Pancreas (tissue), 10 donors: ENCODE results near the gene SMC5. TPM values are rescaled to one million over a fixed set of nuclear protein-coding genes. Genes with fewer than 3 reads are reported as not detected.
"Not testable (repeated sequence)": the region's sequence is repeated elsewhere in the genome, so short reads cannot be mapped to it uniquely, and the experiment has no call there.

Source experiments
- ATAC-seq, 4 donors: fragments of 200-7000 bp; cut with Tn5 transposase; one replicate each; pipeline versions ENCODE4 v1.8.0 to v1.9.1; 2020; ENCODE audit warnings: mild to moderate bottlenecking in 4 of 4, moderate library complexity in 4 of 4
- DNase-seq, 6 donors: peaks; one replicate each; pipeline ENCODE4 v3.0.0-alpha.2; 2020
- FAIRE-seq: peaks from 2 replicates; lab custom pipeline; 2012; peaks lifted over from hg19 to GRCh38; lab: Jason Lieb, UNC
- H3K27ac ChIP-seq, 4 donors: fragments of 200-600 bp; sonication (generic); 1 replicate in 3 of 4; 2 replicates in 1 of 4; pipeline versions ENCODE4 v1.5.0 to v1.8.0; 2020
- H3K27me3 ChIP-seq, 4 donors: fragments of 200-600 bp; one replicate each; pipeline ENCODE4 v1.8.0; 2021
- H3K36me3 ChIP-seq, 3 donors: fragments of 200-600 bp; sonication (generic) in 1 of 3; one replicate each; pipeline versions ENCODE4 v1.5.0 to v1.8.0; 2020 to 2021
- H3K4me1 ChIP-seq, 3 donors: fragments of 200-600 bp; one replicate each; pipeline ENCODE4 v1.8.0; 2021
- H3K4me3 ChIP-seq, 4 donors: fragments of 200-600 bp; sonication (generic) in 2 of 4; one replicate each; pipeline versions ENCODE4 v1.5.0 to v1.8.0; 2020 to 2021
- H3K9me3 ChIP-seq, 4 donors: fragments of 200-600 bp; one replicate each; pipeline ENCODE4 v1.8.0; 2021
- WGBS, 2 donors: extraction: QIAGEN DNeasy Blood & Tissue Kit; methylation state at CpG; one replicate each; pipeline ENCODE4 v1.1.7; 2013; 5-methylcytosine and 5-hydroxymethylcytosine counted together
- intact Hi-C, 3 donors: fragments of 100-400 bp; cut with DNase I; formaldehyde crosslinking; loops; one replicate each; pipeline versions ENCODE4 v1.11.1 to v1.14.2; 2022
- polyA plus RNA-seq, 2 donors: library from polyadenylated mRNA; stranded (reverse); fragments of 200-250 nt; gene quantifications; one replicate each; pipeline ENCODE4 v1.2.3, GENCODE V29; 2013
- total RNA-seq, 6 donors: library from RNA; stranded (reverse); fragmentation: NEBNext Ultra II Directional in 4 of 6; extraction: Animal tissue kit (Norgen Biotek cat#: 25700) in 4 of 6; gene quantifications; one replicate each; pipeline versions ENCODE4 v1.2.1 to v1.2.4, GENCODE V29; 2021 to 2023
- TF ChIP-seq, protein P1 (sequence below), 4 donors: fragments of 200-600 bp; sonication (generic) in 3 of 4; IDR thresholded peaks; one replicate each; pipeline versions ENCODE4 v1.5.0 to v1.8.0; 2021; ENCODE audit warnings: antibody characterized with exemption in 4 of 4
- donor health status: healthy with polysubstance abuse.
- donor health status: DM: no; HTN: no; CAD: no; lungs with moderate emphysema.
- donor health status: DM: no; HTN: no; CAD: no.
- donor health status: control.
- donor health status: control.
- donor health status: Bipolar disorder and iron deficiency.
- donor health status: DM: yes; HTN: yes; CAD: no.
- donor health status: DM: no; HTN: no; CAD: no.
- donor health status: DM: no; HTN: no; CAD: no.
- donor health status: DM: yes; HTN: yes; CAD: no.

Gene SMC5
- total and polyA plus RNA-seq, 8 donors = 6.1 to 23.2 (median 14.5) TPM

DNA sequence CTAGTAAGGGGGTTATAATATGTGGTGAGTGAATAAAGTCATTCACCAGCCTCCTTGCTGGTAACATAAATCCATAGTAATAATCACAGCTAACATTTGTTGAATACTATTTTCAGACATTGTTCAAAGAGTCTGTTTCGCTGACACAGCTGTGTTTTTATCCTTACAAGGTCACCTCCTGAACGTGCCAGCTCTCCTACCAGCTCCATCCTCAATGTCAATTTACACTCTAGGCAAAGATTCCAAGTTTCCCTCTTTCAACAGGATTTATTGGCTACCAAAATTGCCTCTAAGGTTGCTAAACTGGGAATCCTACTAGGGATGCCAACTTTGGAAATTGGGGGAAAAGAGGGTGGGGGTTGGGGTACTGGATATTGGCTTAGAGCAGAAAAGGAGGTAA is 30.7 kb upstream of the SMC5 start:
- intact Hi-C loops = no loop called here
- no peak for FAIRE-seq
- TF ChIP-seq, protein P1, sequence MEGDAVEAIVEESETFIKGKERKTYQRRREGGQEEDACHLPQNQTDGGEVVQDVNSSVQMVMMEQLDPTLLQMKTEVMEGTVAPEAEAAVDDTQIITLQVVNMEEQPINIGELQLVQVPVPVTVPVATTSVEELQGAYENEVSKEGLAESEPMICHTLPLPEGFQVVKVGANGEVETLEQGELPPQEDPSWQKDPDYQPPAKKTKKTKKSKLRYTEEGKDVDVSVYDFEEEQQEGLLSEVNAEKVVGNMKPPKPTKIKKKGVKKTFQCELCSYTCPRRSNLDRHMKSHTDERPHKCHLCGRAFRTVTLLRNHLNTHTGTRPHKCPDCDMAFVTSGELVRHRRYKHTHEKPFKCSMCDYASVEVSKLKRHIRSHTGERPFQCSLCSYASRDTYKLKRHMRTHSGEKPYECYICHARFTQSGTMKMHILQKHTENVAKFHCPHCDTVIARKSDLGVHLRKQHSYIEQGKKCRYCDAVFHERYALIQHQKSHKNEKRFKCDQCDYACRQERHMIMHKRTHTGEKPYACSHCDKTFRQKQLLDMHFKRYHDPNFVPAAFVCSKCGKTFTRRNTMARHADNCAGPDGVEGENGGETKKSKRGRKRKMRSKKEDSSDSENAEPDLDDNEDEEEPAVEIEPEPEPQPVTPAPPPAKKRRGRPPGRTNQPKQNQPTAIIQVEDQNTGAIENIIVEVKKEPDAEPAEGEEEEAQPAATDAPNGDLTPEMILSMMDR (IDR thresholded peaks at IDR 0.05) = no peak
- Histone ChIP-seq H3K27me3 (no peaks in the 10 kb centered on the region), H3K4me1 (peaks cover 0 to 8% (median 0%) of the 10 kb centered on the region in 3 donors), H3K9me3 (no peaks in the 10 kb centered on the region), H3K4me3 (no peak overlapping the region), H3K36me3 (no peaks in the 10 kb centered on the region), H3K27ac (no peak overlapping the region)
- no peak for DNase-seq
- peak in 2 of 4 donors; percentile 44 to 76 for ATAC-seq
- 18 to 32% methylated on average over 2 of the region's 2 CpGs for WGBS, 2 donors

DNA sequence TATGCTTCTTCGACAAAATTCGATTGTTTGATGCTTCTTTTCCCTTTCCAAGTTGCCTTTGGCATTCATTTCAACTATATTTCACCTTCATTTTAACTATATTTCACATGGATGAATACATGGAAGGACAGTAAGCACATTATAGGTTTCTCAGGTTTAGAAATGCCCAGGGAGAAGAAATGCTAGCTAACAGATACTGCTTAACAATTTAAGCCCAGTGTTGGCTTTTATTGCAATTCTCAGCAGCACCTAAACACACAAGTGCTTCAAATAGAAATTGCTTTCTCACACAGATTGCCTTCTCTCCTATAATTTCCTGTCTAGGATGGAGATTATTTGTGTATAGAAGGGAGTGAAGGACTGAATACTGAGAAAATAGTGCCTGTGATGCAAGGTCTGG is 30.2 kb upstream of the SMC5 start:
- Histone ChIP-seq H3K9me3 (no peaks in the 10 kb centered on the region), H3K27me3 (no peaks in the 10 kb centered on the region), H3K4me1 (peaks cover 0 to 8% (median 0%) of the 10 kb centered on the region in 3 donors), H3K4me3 (no peak overlapping the region), H3K27ac (no peak overlapping the region), H3K36me3 (no peaks in the 10 kb centered on the region)
- intact Hi-C loops = no loop called here
- TF ChIP-seq, protein P1 (IDR thresholded peaks at IDR 0.05) = no peak
- FAIRE-seq = no peak
- ATAC-seq = no peak
- WGBS, 2 donors = 54 to 61% methylated on average over 2 of the region's 2 CpGs
- no peak for DNase-seq

DNA sequence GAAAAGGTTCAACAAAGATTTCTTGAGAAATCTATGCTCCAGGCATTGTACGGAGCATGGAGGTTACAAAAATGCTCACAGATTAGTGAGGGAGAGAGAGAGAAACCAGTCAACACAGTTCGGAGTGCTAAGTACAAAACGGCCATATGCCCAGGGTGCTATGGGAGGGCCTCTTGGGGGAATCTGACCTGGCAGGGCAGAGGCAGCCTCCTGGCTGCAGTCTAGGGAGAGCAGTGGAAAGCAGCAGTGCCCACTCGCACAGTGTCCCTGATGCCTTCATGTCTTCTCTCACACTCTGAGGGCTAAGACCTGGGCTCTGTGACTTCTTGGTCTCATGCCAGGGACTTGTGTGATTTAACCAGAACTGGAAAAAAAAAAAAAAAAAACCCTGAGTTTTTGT is 29.8 kb upstream of the SMC5 start:
- 86 to 88% methylated on average over 4 of the region's 4 CpGs for WGBS, 2 donors
- FAIRE-seq (no peak), ATAC-seq (peak in 2 of 4 donors; percentile 26 to 40), DNase-seq (no peak)
- Histone ChIP-seq H3K27ac (no peak overlapping the region), H3K9me3 (no peaks in the 10 kb centered on the region), H3K4me1 (peaks cover 0 to 8% (median 0%) of the 10 kb centered on the region in 3 donors), H3K4me3 (no peak overlapping the region), H3K27me3 (no peaks in the 10 kb centered on the region), H3K36me3 (no peaks in the 10 kb centered on the region)
- intact Hi-C loops = no loop called here
- TF ChIP-seq, protein P1 (IDR thresholded peaks at IDR 0.05) = no peak

DNA sequence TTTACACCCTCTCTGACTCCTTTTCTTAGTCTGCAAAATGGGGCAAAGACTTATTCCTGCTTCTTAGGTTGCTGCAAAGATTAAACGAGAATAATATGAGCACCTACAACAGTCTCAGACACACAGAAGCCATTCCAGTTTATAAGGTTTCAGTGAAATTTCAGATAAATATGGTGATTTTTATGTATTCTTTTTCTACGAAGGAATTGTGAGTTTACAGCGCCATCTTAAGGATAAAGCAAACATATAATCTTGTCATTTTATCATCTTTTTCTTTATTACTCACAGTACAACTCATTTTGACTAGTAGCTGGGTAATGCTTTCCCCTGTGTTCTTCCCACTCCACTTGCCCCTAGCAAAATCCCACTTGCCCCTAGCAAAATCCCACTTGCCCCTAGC is 29.2 kb upstream of the SMC5 start:
- no peak overlapping the region for H3K4me3 ChIP-seq
- intact Hi-C loops = no loop called here
- no peak for DNase-seq
- peaks cover 0 to 8% (median 0%) of the 10 kb centered on the region in 3 donors for H3K4me1 ChIP-seq
- no peaks in the 10 kb centered on the region for H3K27me3 ChIP-seq
- TF ChIP-seq, protein P1 (IDR thresholded peaks at IDR 0.05) = no peak
- H3K9me3 ChIP-seq = no peaks in the 10 kb centered on the region
- no peak for ATAC-seq
- no peaks in the 10 kb centered on the region for H3K36me3 ChIP-seq
- no peak overlapping the region for H3K27ac ChIP-seq
- no peak for FAIRE-seq
- 70 to 82% methylated on average over 3 of the region's 3 CpGs for WGBS, 2 donors

DNA sequence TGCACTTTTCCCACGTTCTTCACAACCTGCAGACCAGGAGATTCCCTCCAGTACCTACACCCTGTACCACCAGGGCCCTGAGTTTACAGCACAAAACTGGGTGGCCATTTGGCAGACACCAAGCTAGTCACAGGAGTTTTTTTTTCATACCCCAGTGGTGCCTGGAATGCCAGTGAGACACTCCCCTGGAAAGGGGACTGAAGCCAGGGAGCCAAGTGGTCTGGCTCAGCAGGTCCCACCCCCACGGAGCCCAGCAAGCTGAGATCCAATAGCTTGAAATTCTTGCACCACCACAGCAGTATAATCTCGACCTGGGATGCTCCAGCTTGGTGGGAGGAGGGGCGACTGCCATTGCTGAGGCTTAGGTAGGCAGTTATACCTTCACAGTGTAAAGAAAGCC is 26.3 kb upstream of the SMC5 start:
- intact Hi-C loops = no loop called here
- TF ChIP-seq, protein P1 (IDR thresholded peaks at IDR 0.05) = no peak
- DNase-seq = no peak
- peaks cover 0 to 7% (median 0%) of the 10 kb centered on the region in 3 donors for H3K4me1 ChIP-seq
- H3K4me3 ChIP-seq = no peak overlapping the region
- ATAC-seq = no peak
- no peak overlapping the region for H3K27ac ChIP-seq
- no peaks in the 10 kb centered on the region for H3K36me3 ChIP-seq
- FAIRE-seq = no peak
- H3K9me3 ChIP-seq = no peaks in the 10 kb centered on the region
- 46 to 49% methylated on average over 4 of the region's 4 CpGs for WGBS, 2 donors
- H3K27me3 ChIP-seq = no peaks in the 10 kb centered on the region

DNA sequence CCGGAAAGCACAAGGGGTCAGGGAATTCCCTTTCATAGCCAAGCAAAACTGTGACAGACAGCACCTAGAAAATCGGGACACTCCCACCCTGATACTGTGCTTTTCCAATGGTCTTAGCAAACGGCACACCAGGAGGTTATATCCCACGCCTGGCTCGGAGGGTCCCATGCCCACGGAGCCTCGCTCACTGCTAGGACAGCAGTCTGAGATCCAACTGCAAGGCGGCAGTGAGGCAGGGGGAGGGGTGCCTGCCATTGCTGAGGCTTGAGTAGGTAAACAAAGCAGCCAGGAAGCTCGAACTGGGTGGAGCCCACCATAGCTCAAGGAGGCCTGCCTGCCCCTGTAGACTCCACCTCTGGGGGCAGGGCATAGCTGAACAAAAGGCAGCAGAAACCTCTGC is 24.6 kb upstream of the SMC5 start:
- DNase-seq = not testable (repeated sequence)

DNA sequence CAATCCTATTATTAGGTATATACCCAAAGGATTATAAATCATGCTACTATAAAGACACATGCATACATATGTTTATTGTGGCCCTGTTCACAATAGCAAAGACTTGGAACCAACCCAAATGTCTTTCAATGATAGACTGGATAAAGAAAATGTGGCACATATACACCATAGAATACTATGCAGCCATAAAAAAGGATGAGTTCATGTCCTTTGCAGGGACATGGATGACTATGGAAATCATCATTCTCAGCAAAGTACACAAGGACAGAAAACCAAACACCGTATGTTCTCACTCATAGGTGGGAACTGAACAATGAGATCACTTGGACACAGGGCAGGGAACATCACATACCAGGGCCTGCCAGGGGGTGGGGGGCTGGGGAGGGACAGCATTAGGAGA is 12.8 kb upstream of the SMC5 start:
- H3K36me3 ChIP-seq, H3K27ac ChIP-seq, DNase-seq, H3K27me3 ChIP-seq, FAIRE-seq, H3K4me1 ChIP-seq, intact Hi-C loops, ATAC-seq, H3K9me3 ChIP-seq, H3K4me3 ChIP-seq: not testable (repeated sequence)
- 96 to 100% methylated on average over 1 of the region's 1 CpG for WGBS, 2 donors

More for the DNA sequence above, 24.6 kb upstream of the SMC5 start:
- FAIRE-seq, H3K36me3 ChIP-seq, H3K4me1 ChIP-seq, intact Hi-C loops, H3K4me3 ChIP-seq, ATAC-seq, H3K27ac ChIP-seq, H3K9me3 ChIP-seq, H3K27me3 ChIP-seq: not testable (repeated sequence)
- 89 to 92% methylated on average over 9 of the region's 9 CpGs for WGBS, 2 donors
